ENCODE measurements around the gene HDAC11.
A peak's percentile ranks its signal among the peaks of the same experiment; 100 is the strongest.
"Not testable (repeated sequence)": the region's sequence is repeated elsewhere in the genome, so short reads cannot be mapped to it uniquely, and the experiment has no call there.

HDAC11 gene

DNA sequence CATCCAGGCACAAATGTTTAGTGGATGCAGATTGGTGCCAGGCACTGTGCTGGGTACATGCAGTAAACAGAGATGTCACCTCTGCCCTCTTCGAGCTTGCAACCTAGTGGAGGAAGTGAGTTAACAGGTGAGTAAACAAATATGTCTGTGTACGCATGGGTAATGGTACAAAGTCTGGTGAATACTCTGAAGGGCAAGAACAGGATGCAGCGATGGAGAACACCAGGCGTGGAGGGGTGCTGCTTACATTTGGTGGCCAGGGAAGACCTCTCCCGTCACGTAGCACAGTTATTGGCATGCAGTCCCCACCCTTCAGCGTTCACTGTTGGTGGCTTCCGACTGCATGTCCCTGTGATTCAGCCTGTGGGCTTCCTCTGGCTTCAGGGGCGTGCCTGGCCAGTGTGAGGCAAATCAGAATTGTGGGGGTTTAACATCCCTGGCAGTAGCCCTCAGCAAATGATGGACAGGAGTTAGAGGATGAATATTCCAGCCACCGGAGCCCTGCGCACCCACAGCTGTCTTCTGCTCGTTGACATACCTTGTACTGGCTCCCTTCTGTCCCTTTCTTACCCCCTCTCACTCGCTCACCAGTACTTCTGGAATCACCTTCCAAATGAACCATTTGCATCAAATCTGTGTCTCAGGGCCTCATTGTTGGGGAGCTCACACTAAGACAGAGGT is 9.1 kb upstream of the HDAC11 start:
- peak; percentile 83 for DNase-seq (ENCODE audit: low spot score)

DNA sequence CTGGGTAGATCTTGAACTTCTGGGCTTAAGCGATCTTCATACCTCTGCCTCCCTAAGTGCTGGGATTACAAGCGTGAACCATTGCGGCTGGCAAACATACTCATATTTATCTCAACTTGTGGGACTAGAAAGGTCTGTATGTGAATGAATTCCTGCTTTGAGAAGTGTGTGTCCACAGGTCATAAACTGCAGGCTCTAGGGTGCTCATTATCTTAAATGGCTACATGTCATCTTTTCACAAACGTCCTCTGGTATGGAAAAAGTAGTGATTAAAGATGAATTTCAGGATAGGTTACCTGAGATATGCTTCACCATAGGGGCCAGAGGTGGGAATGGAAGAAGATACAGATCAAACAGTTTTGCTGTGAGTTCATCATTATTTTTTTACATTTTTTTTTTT is 7.8 kb upstream of the HDAC11 start:
- DNase-seq (ENCODE audit: low spot score): no peak

DNA sequence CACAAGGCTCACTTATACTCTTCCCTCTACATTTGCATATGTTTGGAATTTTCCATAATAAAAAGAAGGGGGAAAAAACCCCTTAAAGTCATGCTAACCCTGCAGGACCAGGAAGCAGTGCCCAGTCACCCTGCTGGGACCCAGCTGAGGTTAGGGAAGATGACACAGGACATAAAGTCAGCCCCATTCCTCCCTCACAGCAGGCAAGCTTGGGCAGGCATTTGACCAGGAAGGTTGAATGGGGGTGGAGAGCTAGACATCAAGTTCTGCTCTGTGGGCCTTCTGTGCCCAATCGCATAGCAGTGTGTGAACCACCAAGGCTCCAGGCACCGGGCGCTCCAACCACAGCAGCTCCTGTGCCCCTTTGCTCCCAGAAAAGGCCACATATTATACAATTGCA is 7.1 kb upstream of the HDAC11 start:
- DNase-seq (ENCODE audit: low spot score): no peak

DNA sequence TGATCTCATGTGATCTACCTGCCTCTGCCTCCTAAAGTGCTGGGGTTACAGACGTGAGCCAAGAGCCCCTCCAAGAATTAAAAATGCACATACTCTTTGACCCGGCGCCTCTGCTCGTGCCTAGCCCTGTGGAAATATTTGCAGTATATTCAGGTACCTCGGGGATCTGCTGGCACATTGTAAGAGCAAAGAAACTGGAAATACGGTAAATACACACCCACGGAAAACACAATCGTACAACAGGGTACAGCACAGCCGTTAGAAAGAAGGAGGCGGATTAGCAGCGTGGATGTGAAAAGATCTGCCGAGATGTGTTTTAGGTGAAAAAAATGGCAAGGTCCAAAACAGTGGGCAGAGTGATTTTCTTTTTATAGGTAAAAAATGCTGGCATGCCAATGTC is 6.1 kb upstream of the HDAC11 start:
- no peak for DNase-seq (ENCODE audit: low spot score)

DNA sequence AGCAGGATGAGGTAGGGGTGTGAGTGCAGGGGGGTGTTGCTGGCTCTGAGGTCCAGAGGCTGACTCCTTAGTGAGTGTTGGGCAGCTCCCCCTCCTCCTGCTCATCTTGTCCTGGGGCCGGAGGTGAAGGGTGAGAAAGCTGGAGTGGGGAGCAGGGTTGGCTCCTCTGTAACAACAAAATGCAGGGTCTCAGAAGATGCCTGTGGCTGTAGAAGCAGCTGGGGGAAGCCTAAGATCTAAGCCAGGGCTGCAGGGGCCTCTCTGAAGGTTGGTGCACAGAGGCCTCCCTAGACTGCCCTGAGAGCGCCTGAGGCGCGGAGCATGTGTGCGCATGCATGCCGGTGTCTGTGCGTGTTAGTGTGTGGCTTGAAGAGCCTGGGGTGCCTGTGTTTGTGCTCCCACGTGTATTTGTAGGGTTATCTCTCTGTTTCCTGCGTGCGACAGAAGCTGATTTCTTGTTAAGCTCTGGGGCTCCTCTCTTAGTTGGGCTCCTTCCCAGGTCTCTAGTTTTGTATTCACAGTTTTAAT is 5.3 kb upstream of the HDAC11 start:
- no peak for DNase-seq (ENCODE audit: low spot score)

DNA sequence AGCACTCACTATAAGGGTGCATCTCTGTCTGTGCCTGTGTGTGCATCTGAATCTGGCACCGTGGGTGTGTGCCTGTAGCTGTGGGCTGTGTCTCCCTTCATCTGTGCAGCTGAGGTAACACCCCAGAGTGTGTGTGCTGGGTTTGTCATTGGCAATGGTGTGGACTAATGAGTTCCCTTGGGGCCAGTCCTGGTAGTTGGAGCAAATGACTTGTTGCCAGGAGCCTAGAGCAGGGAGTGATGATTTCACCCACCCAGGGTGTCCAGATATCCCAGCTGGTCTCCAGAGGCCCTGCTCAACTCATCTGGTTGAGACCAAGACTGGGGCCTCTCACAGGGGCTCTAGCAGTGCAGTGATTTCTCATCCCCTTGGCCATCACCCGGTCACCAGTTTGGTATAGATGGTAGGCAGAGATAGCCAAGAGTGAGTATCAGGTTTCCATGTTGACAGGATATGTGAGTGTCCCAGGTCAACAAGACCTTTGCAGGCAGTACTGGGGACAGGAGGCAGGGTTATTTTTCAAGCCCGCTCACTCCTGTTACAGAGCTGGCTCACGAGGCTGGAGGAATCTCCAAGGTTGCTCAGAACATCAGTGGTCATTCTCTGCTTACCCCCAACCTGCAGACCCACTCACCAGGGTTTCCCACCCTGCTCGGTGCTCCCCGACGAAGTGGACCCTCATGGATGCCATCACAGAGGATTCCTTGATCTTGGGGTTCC is 4.1 kb upstream of the HDAC11 start:
- DNase-seq (ENCODE audit: low spot score): no peak

DNA sequence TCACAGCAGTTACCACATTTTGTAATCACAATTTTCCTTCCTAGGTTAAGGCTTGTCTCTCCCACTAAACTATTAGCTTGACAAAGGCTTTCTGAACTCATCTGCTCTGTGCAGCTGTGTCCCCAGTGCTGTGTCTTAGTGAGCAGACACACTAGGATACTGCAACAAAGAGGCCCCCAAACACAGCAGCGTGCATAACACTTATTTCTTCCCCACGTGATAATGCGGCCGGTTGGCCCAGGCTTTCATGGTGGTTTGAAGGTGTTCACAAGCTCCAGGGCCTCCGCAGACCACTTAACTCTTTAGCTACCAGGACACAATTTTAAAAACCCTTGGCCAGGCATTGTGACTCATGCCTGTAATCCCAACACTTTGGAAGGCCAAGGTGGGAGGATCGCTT is 2.2 kb upstream of the HDAC11 start:
- peak; percentile 58 for DNase-seq (ENCODE audit: low spot score)

DNA sequence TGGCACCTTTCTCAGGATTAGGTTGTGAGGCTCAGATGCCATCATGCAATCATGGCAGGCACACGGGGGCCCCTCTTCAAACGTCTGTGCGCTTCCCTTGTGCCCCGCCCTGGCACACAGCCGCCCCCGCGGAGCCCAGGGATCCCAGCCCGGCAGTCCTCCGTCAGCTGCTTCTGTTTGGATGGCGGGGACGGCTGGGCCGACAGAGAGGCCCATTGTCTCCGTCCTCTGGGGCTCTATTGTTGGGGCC is 849 bp upstream of the HDAC11 start:
- DNase-seq (ENCODE audit: low spot score): peak; percentile 36

DNA sequence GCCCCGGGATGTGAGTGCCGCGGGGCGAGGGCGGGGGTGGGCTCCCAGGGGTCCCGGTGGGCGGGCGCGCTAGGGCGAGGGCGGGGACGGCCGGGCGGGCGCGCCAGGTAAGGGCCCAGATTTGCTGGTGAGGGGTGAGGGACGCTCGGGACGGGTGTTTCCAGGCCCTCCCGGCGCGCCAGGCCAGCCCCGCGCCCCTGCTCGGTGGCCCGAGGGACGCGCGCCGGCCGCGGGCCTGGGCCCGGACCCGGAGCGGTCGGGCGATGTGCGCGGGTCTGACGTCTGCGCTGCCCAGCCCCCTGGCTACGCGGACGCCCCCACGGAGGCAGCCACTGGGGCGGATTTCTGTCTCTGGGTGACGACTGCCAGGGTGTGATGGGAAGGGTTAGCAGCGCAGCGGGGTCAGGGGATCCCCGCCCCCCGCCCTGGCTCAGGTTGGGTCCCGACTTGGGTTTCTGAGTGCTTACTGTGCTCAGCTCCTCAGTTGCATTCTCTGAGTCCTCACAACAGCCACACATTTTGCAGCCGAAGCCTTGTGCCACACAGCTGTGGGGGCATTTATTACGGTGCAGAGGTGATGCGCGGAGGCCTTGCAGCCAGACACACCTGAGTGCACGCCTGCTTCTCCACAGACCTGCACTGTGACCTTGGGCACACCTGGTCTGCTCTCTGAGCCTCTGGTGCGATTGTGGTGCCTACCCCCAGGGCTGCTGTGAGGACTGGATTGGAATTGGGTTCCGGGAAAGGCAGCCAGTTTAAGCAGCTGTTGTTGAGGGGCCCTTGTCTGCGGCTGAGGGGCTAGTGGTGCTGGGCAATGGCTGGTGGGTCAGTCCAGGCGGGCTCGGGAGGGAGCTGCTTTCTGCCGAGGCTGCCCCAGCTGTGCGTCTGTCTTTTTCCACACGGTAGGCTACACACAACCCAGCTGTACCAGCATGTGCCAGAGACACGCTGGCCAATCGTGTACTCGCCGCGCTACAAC is 523 bp downstream of the HDAC11 start:
- no peak for DNase-seq (ENCODE audit: low spot score)

DNA sequence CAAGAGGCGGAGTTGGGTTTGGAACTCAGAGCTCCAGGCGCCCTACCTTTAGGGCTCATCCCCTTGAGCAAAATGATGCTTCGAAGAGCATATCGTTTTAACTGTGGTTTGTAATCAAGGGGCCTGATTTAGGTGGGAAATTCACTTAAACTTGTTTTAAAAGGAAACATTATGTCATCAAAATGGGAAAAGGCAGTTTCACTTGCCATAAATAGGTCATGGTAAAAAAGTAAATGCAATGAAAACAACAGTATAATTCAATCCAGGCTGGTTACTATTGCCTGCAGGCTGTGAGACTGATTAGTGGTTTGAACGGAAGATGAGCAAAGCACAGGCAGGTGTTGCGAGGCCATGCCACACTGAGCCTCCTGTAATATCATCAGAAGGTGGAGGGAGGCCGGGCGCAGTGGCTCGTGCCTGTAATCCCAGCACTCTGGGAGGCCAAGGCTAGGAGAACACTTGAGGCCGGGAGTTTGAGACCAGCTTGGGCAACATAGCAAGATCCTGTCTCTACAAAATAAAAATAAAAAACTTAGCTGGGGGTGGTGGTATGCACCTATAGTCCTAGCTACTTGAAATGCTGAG is 2.1 kb downstream of the HDAC11 start:
- no peak for DNase-seq (ENCODE audit: low spot score)

DNA sequence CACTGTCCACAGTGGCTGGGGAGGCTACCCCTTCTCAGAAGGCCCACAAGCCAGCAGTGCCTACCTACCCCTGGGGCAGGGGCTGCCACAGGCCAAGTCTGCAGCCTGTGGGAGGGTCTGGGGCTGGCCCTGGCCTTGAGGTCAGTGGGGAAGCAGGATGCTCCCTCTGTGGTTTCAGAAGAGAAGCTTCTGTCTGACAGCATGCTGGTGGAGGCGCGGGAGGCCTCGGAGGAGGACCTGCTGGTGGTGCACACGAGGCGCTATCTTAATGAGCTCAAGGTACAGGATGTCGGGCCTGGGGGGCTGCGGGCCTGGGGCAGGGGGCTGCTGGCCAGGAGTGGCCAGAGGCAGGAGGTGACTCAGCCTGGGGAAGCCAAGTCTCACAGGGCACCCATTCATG is 3.2 kb downstream of the HDAC11 start:
- DNase-seq (ENCODE audit: low spot score): no peak

DNA sequence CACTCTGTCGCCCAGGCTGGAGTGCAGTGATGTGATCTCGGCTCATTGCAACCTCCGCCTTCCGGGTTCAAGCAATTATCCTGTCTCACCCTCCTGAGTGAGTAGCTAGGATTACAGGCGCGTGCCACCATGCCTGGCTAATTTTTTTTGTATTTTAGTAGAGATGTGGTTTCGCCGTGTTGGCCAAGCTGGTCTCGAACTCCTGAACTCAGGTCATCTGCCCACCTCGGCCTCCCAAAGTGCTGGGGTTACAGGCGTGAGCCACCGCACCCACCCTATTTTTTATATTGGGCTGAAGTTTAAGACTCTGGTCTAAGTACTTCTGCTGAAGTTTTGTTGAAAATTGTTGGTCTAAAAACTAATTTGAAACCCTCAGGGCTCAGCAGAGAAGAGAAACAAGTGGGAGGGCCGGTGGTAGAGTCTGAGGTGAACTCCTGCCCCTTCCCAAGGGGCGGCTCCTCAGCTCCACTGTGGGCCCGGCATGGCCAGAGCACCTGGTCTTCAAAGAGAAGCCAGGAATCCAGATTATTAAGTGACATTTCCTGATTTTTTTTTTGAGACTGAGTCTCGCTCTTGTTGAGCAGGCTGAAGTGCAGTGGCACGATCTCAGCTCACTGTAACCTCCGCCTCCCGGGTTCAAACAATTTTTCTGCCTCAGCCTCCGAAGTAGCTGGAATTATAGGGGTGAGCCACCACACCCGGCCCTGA is 4.0 kb downstream of the HDAC11 start:
- no peak for DNase-seq (ENCODE audit: low spot score)

DNA sequence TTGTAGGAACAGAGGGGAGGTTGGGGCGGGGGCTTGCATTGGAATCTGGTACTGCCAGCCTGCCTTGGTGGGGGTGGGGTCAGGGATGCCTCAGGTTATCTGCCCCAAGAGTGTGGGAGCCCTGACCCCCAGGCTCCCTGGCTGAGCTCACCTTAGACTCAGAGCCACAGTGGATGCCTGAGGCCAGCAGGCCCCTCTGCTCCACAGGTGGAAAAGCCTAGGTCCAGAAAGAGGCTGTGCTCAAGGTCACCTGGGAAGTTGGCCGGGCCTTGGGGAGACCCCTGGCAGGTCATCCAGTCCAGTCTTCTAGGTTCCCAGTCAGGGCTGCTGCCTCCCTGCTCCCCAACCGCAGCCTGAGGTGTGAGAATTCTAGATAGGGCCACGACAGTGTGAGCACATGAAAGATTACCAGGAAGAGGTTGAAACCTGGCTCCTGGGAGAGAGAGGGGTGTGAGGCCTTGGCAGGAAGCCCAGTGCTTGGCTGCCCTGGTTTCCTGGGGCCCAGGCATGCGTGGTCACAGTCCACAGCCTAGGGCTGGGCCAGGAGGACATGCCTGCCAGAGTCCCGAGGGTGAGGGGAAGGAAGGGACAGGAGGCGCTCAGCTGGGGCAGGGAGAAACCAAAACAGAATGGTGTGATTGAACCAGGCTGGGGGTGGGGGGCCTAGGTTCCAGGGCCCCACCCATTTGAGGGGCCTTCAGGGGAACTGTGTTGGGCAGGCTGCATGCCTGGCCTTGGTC is 4.9 kb downstream of the HDAC11 start:
- DNase-seq (ENCODE audit: low spot score): peak; percentile 79

DNA sequence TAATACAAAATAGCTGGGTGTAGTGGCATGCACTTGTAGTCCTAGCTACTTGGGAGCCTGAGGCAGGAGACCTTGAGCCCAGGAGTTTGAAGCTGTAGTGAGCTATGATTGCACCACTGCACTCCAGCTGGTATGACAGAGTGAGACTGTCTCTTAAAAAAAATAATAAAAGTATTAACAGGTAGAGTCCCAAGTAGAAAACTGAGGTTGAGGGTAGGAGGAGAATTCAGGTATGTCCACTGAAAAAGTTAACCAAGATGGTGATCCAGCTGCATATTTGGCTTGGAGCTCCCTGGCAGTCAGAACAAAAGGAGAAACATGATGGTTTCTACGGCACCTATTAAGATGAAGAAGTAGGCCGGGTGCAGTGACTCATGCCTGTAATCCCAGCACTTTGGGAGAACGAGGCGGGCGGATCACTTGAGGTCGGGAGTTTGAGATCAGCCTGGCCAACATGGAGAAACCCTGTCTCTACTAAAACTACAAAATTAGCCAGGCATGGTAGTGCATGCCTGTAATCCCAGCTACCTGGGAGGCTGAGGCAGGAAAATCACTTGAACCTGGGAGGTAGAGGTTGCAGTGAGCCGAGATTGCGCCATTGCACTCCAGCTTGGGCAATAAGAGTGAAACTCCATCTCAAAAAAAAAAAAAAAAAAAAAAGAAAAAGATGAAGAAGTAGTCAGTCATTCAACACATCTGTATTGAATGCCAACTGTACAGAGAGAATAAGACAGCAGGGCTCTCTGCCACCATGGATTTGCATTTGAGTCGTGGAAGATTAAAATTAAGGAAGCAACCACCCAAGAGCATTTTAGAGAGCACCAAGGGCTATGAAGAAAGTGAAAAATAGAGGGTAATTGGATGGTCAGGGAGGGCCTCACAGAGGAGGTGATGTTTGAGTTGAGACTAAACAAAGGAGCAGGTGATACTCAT is 5.8 kb downstream of the HDAC11 start:
- not testable (repeated sequence) for DNase-seq (ENCODE audit: low spot score)

DNA sequence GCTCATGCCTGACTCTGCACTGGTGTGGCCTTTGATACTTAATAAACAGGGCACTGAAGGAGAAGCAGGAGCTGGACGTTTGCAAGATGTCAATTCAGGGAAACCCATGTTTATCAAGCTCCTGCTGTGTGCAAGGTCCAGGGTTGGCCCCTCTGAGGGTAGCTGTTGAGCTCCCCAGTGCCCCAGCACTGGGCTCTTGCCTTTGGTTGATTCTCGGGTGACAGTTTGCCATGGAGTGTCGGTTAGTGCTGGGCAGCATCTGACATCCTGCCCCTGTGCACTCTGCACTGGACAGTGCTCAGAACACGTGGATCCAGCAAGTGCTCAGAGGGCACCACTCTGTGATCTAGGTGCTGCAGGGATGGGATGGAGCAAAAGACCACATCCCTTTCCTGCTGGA is 7.3 kb downstream of the HDAC11 start:
- no peak for DNase-seq (ENCODE audit: low spot score)

DNA sequence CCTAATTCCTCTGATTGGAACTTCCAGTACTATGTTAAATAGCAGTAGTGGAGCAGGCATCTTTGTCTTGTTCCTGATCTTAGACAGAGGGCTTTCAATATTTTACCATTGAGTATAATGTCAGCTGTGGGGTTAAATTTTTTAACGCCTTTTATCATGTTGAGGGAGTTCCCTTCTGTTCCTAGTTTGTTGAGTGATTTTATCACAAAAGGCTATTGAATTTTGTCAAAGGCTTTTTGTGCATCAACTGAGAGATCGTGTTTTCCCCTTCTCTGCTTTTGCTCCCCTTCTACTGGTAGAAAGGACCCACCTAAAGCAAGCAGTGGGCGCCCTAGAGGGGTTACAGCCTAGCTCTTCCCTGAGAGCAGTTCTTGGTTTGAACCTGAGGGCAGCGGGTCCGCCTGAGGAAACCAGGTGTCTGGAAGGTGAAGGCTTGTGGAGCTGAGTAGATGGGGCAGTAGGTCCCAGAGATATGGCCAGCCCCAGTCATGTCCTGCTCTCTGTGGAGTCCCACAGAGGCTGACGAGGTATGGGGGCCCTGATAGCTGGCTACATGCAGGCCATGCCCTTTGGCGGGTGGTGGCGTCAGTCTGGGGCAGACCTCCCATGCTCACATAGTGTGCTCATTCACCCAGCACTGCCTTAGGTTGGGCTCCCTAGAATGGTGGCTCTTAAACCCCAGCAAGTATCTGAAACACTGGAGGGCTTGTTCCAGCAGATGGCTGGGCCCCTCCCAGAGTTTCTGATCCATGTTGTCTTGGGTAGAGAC is 11.3 kb downstream of the HDAC11 start:
- DNase-seq (ENCODE audit: low spot score): no peak

DNA sequence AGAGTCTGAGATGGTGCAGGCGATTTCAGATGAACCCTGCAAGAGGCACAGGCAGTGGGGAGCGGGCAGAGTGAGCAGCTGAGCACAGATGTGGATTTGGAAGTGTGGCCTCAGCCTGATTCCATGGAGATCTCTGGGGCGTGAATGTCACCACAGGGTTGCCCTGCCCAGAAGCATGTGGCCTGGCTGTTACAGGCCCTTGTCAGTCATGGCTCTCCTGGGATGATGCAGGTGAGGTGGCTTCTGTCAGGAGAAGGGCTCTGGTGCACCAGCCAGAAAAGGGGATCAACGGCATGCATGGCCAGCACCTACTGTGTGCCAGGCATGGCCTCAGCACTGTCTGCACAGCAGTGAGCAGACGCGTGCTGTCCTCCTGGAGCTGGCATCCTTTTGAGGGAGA is 11.9 kb downstream of the HDAC11 start:
- DNase-seq (ENCODE audit: low spot score): no peak

DNA sequence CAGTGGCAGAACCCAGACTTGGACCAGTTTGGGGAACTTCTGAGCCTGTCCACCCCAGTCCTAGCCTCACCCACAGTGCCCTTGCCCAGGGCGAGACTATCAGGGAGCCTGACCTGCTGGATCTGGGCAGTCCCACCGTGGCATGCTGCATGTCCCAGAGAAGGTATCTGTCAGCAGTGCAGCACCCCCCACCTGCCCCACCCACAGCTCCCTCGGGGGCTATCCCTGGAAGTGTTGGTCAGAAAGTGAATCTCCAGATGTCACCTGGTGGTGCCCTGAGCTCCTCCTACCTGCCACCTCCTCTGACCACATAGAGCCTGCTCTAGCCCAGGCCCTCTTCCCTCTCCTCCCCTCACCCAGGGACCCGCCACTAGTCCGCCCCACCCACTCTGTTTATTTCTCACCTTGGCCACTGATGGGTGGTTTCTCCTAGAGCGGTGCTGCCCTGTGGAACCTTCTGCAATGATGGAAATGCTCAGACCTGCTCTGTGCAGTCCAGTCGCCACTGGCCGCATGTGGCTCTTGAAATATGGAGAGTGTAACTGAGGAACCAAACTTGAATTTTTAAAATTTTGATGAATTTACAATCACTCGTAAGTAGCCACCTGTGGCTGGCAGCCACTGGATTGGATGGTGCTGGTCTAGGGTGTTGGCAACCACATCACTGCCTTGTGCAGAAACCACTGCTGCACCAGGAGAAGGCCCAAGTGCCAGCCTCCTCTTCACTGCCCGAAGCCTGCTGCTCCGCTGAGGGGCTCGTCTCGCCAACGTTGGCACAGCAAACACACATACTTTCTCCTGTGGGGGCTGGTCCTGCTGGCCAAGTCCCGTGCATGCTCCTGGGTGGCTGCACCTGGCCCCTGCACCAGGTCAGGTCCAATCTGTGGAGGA is 13.1 kb downstream of the HDAC11 start:
- no peak for DNase-seq (ENCODE audit: low spot score)
